NT2/D1 (cell line): Measurements from ENCODE around the gene ACTC1.

Experiments used
- DNase-seq: peaks from one replicate; pipeline ENCODE4 v3.0.0-alpha.2; 2011; ENCODE audit warnings: low read depth, low spot score
- H3K27me3 ChIP-seq: 2 replicates; pipeline ENCODE4 v1.6.0; 2011; ENCODE audit warnings: mild to moderate bottlenecking; ENCODE audit not compliant: insufficient read length, insufficient read depth
- H3K36me3 ChIP-seq: 2 replicates; pipeline ENCODE4 v1.6.1; 2011; ENCODE audit warnings: mild to moderate bottlenecking, low read length, mixed read lengths; ENCODE audit not compliant: insufficient read depth, insufficient read length
- H3K4me1 ChIP-seq: 2 replicates; pipeline ENCODE4 v1.5.1; 2011; ENCODE audit not compliant: insufficient read depth, insufficient read length
- H3K4me3 ChIP-seq: 2 replicates; pipeline ENCODE4 v1.5.1; 2011; ENCODE audit warnings: low read depth; ENCODE audit not compliant: insufficient read length
- H3K9ac ChIP-seq: 2 replicates; pipeline ENCODE4 v1.6.0; 2011; ENCODE audit warnings: low read depth; ENCODE audit not compliant: insufficient read length
- H3K9me3 ChIP-seq: 2 replicates; pipeline ENCODE4 v1.5.1; 2011; ENCODE audit warnings: mild to moderate bottlenecking, low read length; ENCODE audit not compliant: insufficient read depth
- SUZ12 ChIP-seq: IDR thresholded peaks from 2 replicates; pipeline ENCODE4 v1.6.1; 2011; ENCODE audit not compliant: insufficient read length, insufficient read depth; ENCODE audit errors: extremely low read depth
- YY1 ChIP-seq: IDR thresholded peaks from 2 replicates; pipeline ENCODE4 v1.6.1; 2011; ENCODE audit not compliant: insufficient read length, insufficient read depth
- ZNF274 ChIP-seq: IDR thresholded peaks from 2 replicates; pipeline ENCODE4 v1.6.1; 2011; ENCODE audit warnings: mild to moderate bottlenecking, low read depth, low read length

Gene ACTC1

GRCh38 chr15:34786206-34786605, 9.1 kb downstream of the ACTC1 start:
- Histone ChIP-seq H3K27me3 (no peaks in the 10 kb centered on the region), H3K4me3 (no peak overlapping the region), H3K9me3 (no peaks in the 10 kb centered on the region), H3K36me3 (peaks cover 9% of the 10 kb centered on the region), H3K9ac (no peak overlapping the region), H3K4me1 (no peaks in the 10 kb centered on the region)
- no peak for DNase-seq
- TF ChIP-seq ZNF274 (no peak), YY1 (no peak), SUZ12 (no peak)

- Histone ChIP-seq H3K27me3 (no peaks in the 10 kb centered on the region), H3K4me1 (no peaks in the 10 kb centered on the region)
- TF ChIP-seq SUZ12, result no peak
- TF ChIP-seq YY1, result no peak
- TF ChIP-seq ZNF274, result no peak
Measured at GRCh38 chr15:34783991-34784390, 11.4 kb downstream of the ACTC1 start.

GRCh38 chr15:34783431-34783830, 11.9 kb downstream of the ACTC1 start:
- H3K9me3 ChIP-seq, result peaks cover 6% of the 10 kb centered on the region; the same call in 1 of the 2 replicates
- no peak overlapping the region for H3K9ac ChIP-seq
- no peak for DNase-seq
- TF ChIP-seq SUZ12, result no peak
- no peak for TF ChIP-seq YY1
- no peak for TF ChIP-seq ZNF274
- H3K36me3 ChIP-seq, result no peaks in the 10 kb centered on the region
- H3K4me1 ChIP-seq, result no peaks in the 10 kb centered on the region
- H3K4me3 ChIP-seq, result no peak overlapping the region
- no peaks in the 10 kb centered on the region for H3K27me3 ChIP-seq

More at GRCh38 chr15:34783991-34784390, 11.4 kb downstream of the ACTC1 start:
- Histone ChIP-seq H3K36me3 (no peaks in the 10 kb centered on the region), H3K4me3 (no peak overlapping the region), H3K9me3 (peaks cover 6% of the 10 kb centered on the region; the same call in 1 of the 2 replicates), H3K9ac (no peak overlapping the region)
- no peak for DNase-seq

- TF ChIP-seq SUZ12, result no peak
- Histone ChIP-seq H3K9ac (no peak overlapping the region), H3K4me1 (no peaks in the 10 kb centered on the region), H3K36me3 (no peaks in the 10 kb centered on the region), H3K4me3 (no peak overlapping the region), H3K27me3 (no peaks in the 10 kb centered on the region), H3K9me3 (peaks cover 6% of the 10 kb centered on the region; the same call in 1 of the 2 replicates)
- DNase-seq, result no peak
Measured at GRCh38 chr15:34782901-34783300, 12.4 kb downstream of the ACTC1 start.

GRCh38 chr15:34780725-34781124, 14.6 kb downstream of the ACTC1 start:
- no peaks in the 10 kb centered on the region for H3K27me3 ChIP-seq
- no peak overlapping the region for H3K9ac ChIP-seq
- no peak for DNase-seq
- H3K4me3 ChIP-seq, result no peak overlapping the region
- no peaks in the 10 kb centered on the region for H3K4me1 ChIP-seq
- no peaks in the 10 kb centered on the region for H3K36me3 ChIP-seq
- peaks cover 6% of the 10 kb centered on the region; the same call in 1 of the 2 replicates for H3K9me3 ChIP-seq
- TF ChIP-seq ZNF274 (no peak), YY1 (no peak), SUZ12 (no peak)

- peaks cover 6% of the 10 kb centered on the region; the same call in 1 of the 2 replicates for H3K9me3 ChIP-seq
- TF ChIP-seq YY1 (no peak), ZNF274 (no peak), SUZ12 (no peak)
- H3K4me3 ChIP-seq, result no peak overlapping the region
- DNase-seq, result no peak
- H3K4me1 ChIP-seq, result no peaks in the 10 kb centered on the region
- no peaks in the 10 kb centered on the region for H3K36me3 ChIP-seq
- H3K9ac ChIP-seq, result no peak overlapping the region
- H3K27me3 ChIP-seq, result no peaks in the 10 kb centered on the region
Measured at GRCh38 chr15:34776606-34777105, 18.7 kb downstream of the ACTC1 start.

GRCh38 chr15:34773917-34774316, 21.4 kb downstream of the ACTC1 start:
- H3K36me3 ChIP-seq, result no peaks in the 10 kb centered on the region
- no peak for TF ChIP-seq ZNF274
- TF ChIP-seq YY1, result no peak
- no peak for TF ChIP-seq SUZ12
- H3K9me3 ChIP-seq, result no peaks in the 10 kb centered on the region
- H3K4me1 ChIP-seq, result peaks cover 3% of the 10 kb centered on the region
- no peaks in the 10 kb centered on the region for H3K27me3 ChIP-seq
- H3K9ac ChIP-seq, result no peak overlapping the region
- DNase-seq, result no peak
- H3K4me3 ChIP-seq, result no peak overlapping the region

- Histone ChIP-seq H3K4me3 (no peak overlapping the region), H3K36me3 (no peaks in the 10 kb centered on the region), H3K9ac (no peak overlapping the region), H3K9me3 (no peaks in the 10 kb centered on the region), H3K4me1 (peaks cover 3% of the 10 kb centered on the region), H3K27me3 (no peaks in the 10 kb centered on the region)
- no peak for DNase-seq
- TF ChIP-seq SUZ12 (no peak), ZNF274 (no peak), YY1 (no peak)
Measured at GRCh38 chr15:34773013-34773412, 22.3 kb downstream of the ACTC1 start.
